Upper lobe of left lung (tissue), 6 donors: ENCODE data around the gene ANKIB1. TPM values are rescaled to one million over a fixed set of nuclear protein-coding genes. Genes with fewer than 3 reads are reported as not detected.
"Not testable (repeated sequence)": the region's sequence is repeated elsewhere in the genome, so short reads cannot be mapped to it uniquely, and the experiment has no call there.

Experiments used
- ATAC-seq, 2 donors: fragments of 200-7000 bp; cut with Tn5 transposase; one replicate each; pipeline ENCODE4 v1.9.1; 2022; ENCODE audit warnings: mild to moderate bottlenecking in 2 of 2, moderate library complexity in 2 of 2; ENCODE audit not compliant: low FRiP score in 2 of 2
- DNase-seq, 2 donors: peaks; one replicate each; pipeline ENCODE4 v3.0.0-alpha.2; 2019 to 2020
- H3K27ac ChIP-seq, 4 donors: fragments of 200-600 bp; sonication (generic); one replicate each; pipeline ENCODE4 v1.5.1; 2016 to 2019
- H3K27me3 ChIP-seq, 4 donors: fragments of 200-600 bp; sonication (generic); one replicate each; pipeline ENCODE4 v1.5.1; 2017 to 2019
- H3K36me3 ChIP-seq, 4 donors: fragments of 200-600 bp; sonication (generic); one replicate each; pipeline ENCODE4 v1.5.1; 2016 to 2019
- H3K4me1 ChIP-seq, 4 donors: fragments of 200-600 bp; sonication (generic); one replicate each; pipeline ENCODE4 v1.5.1; 2018 to 2019
- H3K4me3 ChIP-seq, 4 donors: fragments of 200-600 bp; sonication (generic); one replicate each; pipeline ENCODE4 v1.5.1; 2017 to 2019; ENCODE audit warnings: mild to moderate bottlenecking in 2 of 4, moderate library complexity in 1 of 4
- H3K9me3 ChIP-seq, 4 donors: fragments of 200-600 bp; sonication (generic); one replicate each; pipeline ENCODE4 v1.5.1; 2018 to 2019
- EP300 ChIP-seq, 4 donors: sonication (generic); formaldehyde crosslinking; IDR thresholded peaks; one replicate each; pipeline ENCODE4 v1.5.1; 2017; ENCODE audit warnings: antibody characterized with exemption in 4 of 4, control low read depth in 2 of 4
- POLR2A ChIP-seq, 4 donors: fragments of 450-650 bp; IDR thresholded peaks; one replicate each; pipeline ENCODE4 v1.5.1; 2016 to 2017; ENCODE audit warnings: antibody characterized with exemption in 4 of 4, mild to moderate bottlenecking in 2 of 4
- POLR2AphosphoS5 ChIP-seq, 2 donors: sonication (generic); formaldehyde crosslinking; IDR thresholded peaks; one replicate each; pipeline ENCODE4 v1.5.1; 2017; ENCODE audit warnings: antibody characterized with exemption in 2 of 2
- WGBS, 2 donors: methylation state at CpG; one replicate each; pipeline ENCODE4 v1.1.5; 2017 to 2018; 5-methylcytosine and 5-hydroxymethylcytosine counted together
- total RNA-seq, 6 donors: library from RNA; depleted of rRNA in 4 of 6; stranded (reverse); fragments of >200 nt in 4 of 6; gene quantifications; one replicate each; pipeline versions ENCODE4 v1.1.0 to v1.2.1, GENCODE V29; 2016 to 2021
- TF ChIP-seq, protein P1 (sequence below), 6 experiments: fragments of 450-650 bp in 4 of 6; fragments of 200-600 bp in 2 of 6; sonication (generic) in 2 of 6; IDR thresholded peaks; one replicate each; pipeline ENCODE4 v1.5.1; 2016 to 2019; ENCODE audit warnings: antibody characterized with exemption in 6 of 6
- donor health status: DM: no; HTN: no; CAD: no; lungs with moderate emphysema.
- donor health status: DM: no; HTN: yes; CAD: no; lungs with severe emphysema.

ANKIB1 gene
- total RNA-seq, 6 donors from 2014 or later = 22.8 to 47.1 (median 40.9) TPM

DNA sequence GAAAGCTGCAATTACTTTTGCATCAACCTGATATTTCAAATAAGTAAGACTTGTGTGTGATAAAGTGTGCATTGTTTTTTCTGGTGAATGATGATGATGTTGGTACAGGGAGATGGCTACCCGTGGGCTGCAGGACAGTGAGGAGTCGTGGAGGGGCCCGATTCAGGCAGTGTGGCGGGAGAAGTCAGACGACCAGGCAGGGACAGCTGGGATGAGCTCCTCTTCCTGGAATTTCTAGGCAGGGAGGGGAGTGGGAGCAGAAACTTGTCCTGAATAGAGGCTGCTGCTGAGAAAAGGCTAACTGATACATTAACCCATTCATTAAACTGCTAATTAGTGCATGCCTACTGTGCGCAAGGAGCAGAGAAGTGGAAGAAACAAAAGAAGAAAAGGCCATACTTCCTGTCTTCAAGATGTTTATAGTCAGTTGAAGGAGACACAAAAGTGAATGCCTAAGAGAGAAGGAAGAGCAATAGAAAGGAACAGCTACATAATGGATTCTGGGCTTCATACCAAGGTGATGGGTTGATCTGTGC is 192.2 kb downstream of the ANKIB1 start:
- Histone ChIP-seq H3K4me1 (no peaks in the 10 kb centered on the region), H3K36me3 (no peaks in the 10 kb centered on the region), H3K27ac (no peak overlapping the region), H3K9me3 (no peaks in the 10 kb centered on the region), H3K4me3 (no peak overlapping the region), H3K27me3 (no peaks in the 10 kb centered on the region)
- DNase-seq (no peak), ATAC-seq (no peak)
- TF ChIP-seq POLR2AphosphoS5 (IDR thresholded peaks at IDR 0.05) (no peak), POLR2A (IDR thresholded peaks at IDR 0.05) (no peak), EP300 (IDR thresholded peaks at IDR 0.05) (no peak)
- TF ChIP-seq, protein P1, sequence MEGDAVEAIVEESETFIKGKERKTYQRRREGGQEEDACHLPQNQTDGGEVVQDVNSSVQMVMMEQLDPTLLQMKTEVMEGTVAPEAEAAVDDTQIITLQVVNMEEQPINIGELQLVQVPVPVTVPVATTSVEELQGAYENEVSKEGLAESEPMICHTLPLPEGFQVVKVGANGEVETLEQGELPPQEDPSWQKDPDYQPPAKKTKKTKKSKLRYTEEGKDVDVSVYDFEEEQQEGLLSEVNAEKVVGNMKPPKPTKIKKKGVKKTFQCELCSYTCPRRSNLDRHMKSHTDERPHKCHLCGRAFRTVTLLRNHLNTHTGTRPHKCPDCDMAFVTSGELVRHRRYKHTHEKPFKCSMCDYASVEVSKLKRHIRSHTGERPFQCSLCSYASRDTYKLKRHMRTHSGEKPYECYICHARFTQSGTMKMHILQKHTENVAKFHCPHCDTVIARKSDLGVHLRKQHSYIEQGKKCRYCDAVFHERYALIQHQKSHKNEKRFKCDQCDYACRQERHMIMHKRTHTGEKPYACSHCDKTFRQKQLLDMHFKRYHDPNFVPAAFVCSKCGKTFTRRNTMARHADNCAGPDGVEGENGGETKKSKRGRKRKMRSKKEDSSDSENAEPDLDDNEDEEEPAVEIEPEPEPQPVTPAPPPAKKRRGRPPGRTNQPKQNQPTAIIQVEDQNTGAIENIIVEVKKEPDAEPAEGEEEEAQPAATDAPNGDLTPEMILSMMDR (IDR thresholded peaks at IDR 0.05) = no peak
- 74 to 80% methylated on average over 6 of the region's 6 CpGs for WGBS, 2 donors

DNA sequence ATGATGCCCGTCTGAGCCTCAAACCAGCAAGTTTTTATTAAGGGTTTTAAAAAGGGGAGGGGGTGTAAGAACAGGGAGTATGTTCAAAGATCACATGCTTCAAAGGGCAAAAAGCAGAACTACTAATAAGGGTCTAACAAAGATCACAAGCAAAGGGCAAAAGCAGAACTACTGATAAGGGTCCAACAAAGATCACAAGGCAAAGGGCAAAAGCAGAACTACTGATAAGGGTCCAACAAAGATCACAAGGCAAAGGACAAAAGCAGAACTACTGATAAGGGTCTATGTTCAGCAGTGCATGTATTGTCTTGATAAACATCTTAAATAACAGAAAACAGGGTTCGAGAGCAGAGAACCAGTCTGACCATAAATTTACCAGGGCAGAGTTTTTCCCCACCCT is 196.9 kb downstream of the ANKIB1 start:
- H3K36me3 ChIP-seq, ATAC-seq, H3K27ac ChIP-seq, DNase-seq, H3K9me3 ChIP-seq, H3K27me3 ChIP-seq, H3K4me3 ChIP-seq, H3K4me1 ChIP-seq: not testable (repeated sequence)
- WGBS, 2 donors = 78 to 85% methylated on average over 2 of the region's 2 CpGs

DNA sequence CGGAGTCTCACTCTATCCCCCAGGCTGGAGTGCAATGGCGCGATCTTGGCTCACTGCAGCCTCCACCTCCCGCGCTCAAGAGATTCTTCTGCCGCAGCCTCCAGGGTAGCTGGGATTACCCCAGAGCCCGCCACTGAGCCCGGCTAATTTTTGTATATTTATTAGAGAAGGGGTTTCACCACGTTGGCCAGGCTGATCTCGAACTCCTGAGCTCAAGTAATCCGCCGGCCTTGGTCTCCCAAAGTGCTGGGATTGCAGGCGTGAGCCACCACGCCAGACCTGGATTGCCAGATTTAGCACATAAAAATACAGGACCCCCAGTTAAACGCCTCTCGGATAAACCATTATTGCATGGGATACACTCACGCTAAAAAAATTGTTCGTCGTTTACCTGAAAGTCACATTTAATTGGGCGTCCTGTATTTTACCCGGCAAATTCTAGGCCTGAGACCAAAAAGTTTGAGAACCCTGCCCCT is 201.1 kb downstream of the ANKIB1 start:
- Histone ChIP-seq H3K36me3 (peaks cover 4 to 28% (median 9%) of the 10 kb centered on the region in 4 donors), H3K27me3 (no peaks in the 10 kb centered on the region), H3K27ac (peak overlapping the region; percentile 97 to 99 (median 98)), H3K4me1 (peaks cover 7 to 12% (median 10%) of the 10 kb centered on the region in 4 donors), H3K4me3 (peak overlapping the region in 3 of 4 donors; percentile 86 to 97 (median 91)), H3K9me3 (no peaks in the 10 kb centered on the region)
- DNase-seq (no peak), ATAC-seq (no peak)
- TF ChIP-seq, protein P1 (IDR thresholded peaks at IDR 0.05) = no peak
- TF ChIP-seq EP300 (IDR thresholded peaks at IDR 0.05) (no peak), POLR2A (IDR thresholded peaks at IDR 0.05) (no peak), POLR2AphosphoS5 (IDR thresholded peaks at IDR 0.05) (no peak)
- 57 to 58% methylated on average over 21 of the region's 21 CpGs for WGBS, 2 donors

DNA sequence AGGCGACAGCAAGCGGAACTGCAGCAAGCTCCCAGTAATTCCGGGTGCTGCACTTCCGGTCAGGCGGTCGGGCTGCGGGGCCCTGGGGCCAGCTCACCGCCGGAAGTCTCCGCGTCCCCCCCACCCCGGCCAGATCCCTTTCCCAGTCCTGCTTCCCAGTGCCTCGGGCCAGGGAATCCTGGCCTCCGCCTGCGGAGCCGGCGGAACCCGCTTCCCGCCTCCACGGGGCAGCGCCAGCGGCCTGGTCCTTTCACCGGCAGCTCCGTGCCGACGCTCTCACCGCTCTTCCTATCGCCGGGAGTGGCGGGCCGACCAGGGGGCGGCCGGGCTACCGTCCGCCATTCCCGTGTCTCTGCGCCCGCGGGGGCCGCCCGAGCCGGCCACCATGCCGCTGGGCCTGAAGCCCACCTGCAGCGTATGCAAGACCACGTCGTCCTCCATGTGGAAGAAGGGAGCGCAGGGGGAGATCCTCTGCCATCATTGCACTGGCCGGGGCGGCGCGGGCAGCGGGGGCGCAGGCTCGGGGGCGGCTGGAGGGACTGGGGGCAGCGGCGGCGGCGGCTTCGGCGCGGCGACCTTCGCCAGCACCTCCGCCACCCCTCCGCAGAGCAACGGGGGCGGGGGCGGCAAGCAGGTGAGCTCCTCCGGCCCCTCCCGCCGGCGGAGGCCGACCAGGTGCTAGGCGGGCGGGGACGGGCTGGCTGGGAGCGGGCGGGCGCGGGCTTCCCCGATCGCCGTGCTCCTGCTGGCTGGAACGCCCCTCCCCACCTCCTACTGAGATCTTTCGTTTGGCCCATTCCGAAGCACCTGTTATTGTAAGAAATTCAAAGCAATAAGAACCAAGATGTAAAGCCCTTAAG is 201.8 kb downstream of the ANKIB1 start, which contains the start of gene GATAD1:
Gene GATAD1 (plus strand): TSS at position 138 of the 860 bp plus-strand sequence. CDS start 248 bp downstream, at position 386.
- Histone ChIP-seq H3K9me3 (no peaks in the 10 kb centered on the region), H3K4me3 (peak within 1 kb of the TSS; percentile 86 to 97 (median 93)), H3K27me3 (no peaks in the 10 kb centered on the region), H3K36me3 (peaks cover 4 to 35% (median 15%) of the 10 kb centered on the region in 4 donors), H3K4me1 (peaks cover 7 to 12% (median 10%) of the 10 kb centered on the region in 4 donors), H3K27ac (peak within 1 kb of the TSS; percentile 97 to 99 (median 98))
- DNase-seq (peak; percentile 94 to 95), ATAC-seq (peak; percentile 98 to 99)
- TF ChIP-seq, protein P1 (IDR thresholded peaks at IDR 0.05) = peak; percentile 92 to 98 (median 96)
- TF ChIP-seq POLR2A (IDR thresholded peaks at IDR 0.05) (peak in 3 of 4 donors; percentile 68 to 85 (median 76)), POLR2AphosphoS5 (IDR thresholded peaks at IDR 0.05) (peak; percentile 82 to 85), EP300 (IDR thresholded peaks at IDR 0.05) (peak in 1 of 4 donors; percentile 38)
- 0 to 1% methylated on average over 9 to 48 of the region's 87 CpGs for WGBS, 2 donors

DNA sequence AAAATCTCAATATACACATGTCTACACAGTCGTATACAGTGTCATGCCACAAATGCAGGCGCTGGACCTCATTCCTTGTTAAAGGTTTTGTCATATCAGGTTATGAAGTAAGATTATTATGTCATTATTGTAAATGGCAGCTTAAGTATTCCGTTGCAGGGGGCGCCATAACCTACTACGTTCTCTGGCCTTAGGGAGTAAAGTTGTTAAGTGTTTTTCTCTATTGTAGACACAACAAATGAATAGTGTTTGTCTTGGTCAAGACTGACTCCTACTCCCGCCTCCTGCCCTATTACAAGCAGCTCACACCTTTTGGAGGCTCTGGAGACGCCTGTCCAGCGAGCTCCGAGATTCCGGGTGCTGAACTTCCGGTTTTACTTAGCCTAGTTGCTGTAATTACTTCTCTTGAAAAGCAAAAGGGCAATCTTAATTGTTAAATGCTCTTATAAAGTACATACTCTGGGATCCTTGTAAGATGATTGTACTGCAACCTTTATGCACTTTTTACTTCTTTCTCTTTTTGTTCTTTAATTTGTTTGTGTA is 202.5 kb downstream of the ANKIB1 start:
- Histone ChIP-seq H3K9me3 (no peaks in the 10 kb centered on the region), H3K4me1 (peaks cover 7 to 12% (median 10%) of the 10 kb centered on the region in 4 donors), H3K27ac (peak overlapping the region; percentile 97 to 99 (median 98)), H3K27me3 (no peaks in the 10 kb centered on the region), H3K4me3 (peak overlapping the region; percentile 86 to 97 (median 93)), H3K36me3 (peaks cover 4 to 42% (median 22%) of the 10 kb centered on the region in 4 donors)
- ATAC-seq (peak; percentile 62 to 80), DNase-seq (peak in 1 of 2 donors; percentile 79)
- WGBS, 2 donors = 0% methylated on average over 11 of the region's 11 CpGs
- TF ChIP-seq, protein P1 (IDR thresholded peaks at IDR 0.05) = peak in 3 of 6 experiments; percentile 16 to 35 (median 29)
- peak in 2 of 4 donors; percentile 22 to 25 for TF ChIP-seq POLR2A (IDR thresholded peaks at IDR 0.05)
- no peak for TF ChIP-seq EP300 (IDR thresholded peaks at IDR 0.05)
- peak in 1 of 2 donors; percentile 18 for TF ChIP-seq POLR2AphosphoS5 (IDR thresholded peaks at IDR 0.05)
